HUDEP-2 (cell line): ENCODE measurements around the gene GRHL3.
"Not testable (repeated sequence)": the region's sequence is repeated elsewhere in the genome, so short reads cannot be mapped to it uniquely, and the experiment has no call there.

Source experiments
- DNase-seq, 76 experiments: peaks; one replicate each; lab custom pipeline; 2025; ENCODE audit not compliant: unreplicated experiment in 76 of 76; lab: John Stamatoyannopoulos, UW

Gene GRHL3

DNA sequence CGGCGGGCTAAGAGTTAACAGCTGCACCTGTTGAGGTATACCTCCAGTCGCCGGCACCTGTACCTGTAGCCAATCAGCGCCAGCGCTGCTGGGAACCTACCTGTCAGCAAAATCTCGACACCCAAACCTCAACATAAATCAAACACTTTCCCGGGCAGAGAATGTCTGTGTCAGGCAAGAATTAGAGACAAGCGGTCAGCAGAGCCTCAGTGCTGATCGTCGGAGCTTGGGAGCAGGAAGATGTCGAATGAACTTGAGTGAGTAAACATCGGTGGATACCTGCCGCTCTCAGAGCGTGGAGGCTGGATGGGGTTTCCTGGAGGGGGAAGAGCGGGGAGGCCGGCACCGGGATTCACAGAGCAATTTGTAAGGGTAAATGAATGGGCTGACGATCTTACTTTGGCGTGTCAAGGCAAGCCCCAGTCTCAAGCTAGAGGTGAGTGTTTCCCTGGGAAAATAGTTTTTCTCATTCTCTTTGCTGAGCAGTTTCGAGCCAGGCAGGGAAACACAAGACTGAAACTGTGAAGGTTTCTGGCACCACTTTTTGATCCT lies at the start of gene GRHL3:
GRHL3 (plus strand) TSS at position 46 of the 552 bp plus-strand sequence; CDS start at position 241, 195 bp downstream.
- DNase-seq = no peak

DNA sequence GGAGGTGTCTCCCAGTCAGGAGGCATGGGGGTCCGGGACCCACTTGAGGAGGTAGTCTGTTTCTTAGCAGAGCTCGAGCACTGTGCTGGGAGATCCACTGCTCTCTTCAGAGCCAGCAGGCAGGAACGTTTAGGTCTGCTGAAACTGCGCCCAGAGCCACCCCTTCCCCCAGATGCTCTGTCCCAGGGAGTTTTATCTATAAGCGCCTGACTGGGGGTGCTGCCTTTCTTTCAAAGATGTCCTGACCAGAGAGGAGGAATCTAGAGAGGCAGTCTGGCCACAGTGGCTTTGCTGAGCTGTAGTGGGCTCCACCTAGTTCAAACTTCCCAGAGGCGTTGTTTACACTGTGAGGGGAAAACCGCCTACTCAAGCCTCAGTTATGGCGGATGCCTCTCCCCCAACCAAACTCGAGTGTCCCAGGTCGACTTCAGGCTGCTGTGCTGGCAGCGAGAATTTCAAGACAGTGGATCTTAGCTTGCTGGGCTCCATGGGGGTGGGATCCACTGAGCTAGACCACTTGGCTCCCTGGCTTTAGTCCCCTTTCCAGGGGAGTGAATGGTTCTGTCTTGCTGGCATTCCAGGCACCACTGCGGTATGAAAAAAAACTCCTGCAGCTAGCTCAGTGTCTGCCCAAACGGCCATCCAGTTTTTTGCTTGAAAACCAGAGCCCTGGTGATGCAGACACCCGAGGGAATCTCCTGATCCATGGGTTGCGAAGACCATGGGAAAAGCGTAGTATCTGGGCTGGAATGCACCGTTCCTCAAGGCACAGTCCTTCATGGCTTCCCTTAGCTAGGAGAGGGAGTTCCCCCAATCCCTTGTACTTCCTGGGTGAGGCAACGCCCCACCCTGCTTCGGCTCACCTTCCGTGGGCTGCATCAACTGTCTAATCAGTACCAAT lies 44.7 kb upstream of the GRHL3 start:
- DNase-seq = not testable (repeated sequence)

DNA sequence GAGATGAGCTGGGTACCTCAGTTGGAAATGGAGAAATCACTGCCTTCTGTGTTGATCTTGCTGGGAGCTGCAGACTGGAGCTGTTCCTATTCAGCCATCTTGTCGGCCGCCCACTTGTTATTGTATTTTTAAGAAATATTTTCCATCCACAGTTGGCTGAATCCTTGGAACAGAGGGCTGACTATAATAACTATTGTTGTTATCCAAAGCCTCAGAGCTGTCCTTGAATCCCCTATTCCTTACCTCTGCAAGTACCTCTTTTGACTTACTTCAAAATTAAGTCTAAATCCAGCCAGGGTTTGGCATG lies 44.1 kb upstream of the GRHL3 start:
- no peak for DNase-seq

DNA sequence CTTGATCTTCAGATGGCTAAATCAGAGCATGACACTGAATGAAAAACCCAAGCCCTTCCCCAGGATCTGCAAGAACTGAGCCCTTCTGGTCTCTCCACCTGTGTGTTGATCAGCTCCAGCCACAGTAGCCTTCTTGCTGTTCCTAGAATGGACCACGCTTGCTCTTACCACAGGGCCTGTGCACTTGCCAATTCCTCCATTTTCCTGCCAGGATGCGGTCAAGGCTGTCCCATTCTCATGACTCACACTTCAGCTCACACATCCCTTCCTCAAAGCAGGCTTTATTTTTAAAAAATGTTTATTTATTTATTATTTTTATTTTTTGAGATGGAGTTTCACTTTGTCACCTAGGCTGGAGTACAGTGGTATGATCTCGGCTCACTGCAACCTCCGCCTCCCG lies 43.6 kb upstream of the GRHL3 start:
- DNase-seq = no peak

DNA sequence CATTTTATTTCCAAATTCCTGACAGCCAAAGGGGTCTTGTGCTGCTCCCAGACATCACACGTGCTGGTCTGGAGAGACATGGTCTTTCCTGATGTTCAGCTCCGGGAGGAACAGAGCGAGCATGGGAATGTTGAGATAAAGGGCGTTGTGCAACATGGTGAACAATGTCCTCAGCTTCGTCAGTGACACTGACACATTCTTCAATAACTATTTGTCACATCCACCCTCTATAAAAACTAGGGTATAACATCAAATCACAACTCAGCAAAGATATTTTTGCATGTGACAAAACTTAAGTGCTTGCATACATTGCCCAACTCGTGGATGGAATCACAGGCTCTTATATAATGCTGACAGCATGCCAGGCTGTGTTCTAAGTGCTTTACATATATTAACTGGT lies 42.4 kb upstream of the GRHL3 start:
- DNase-seq = no peak

DNA sequence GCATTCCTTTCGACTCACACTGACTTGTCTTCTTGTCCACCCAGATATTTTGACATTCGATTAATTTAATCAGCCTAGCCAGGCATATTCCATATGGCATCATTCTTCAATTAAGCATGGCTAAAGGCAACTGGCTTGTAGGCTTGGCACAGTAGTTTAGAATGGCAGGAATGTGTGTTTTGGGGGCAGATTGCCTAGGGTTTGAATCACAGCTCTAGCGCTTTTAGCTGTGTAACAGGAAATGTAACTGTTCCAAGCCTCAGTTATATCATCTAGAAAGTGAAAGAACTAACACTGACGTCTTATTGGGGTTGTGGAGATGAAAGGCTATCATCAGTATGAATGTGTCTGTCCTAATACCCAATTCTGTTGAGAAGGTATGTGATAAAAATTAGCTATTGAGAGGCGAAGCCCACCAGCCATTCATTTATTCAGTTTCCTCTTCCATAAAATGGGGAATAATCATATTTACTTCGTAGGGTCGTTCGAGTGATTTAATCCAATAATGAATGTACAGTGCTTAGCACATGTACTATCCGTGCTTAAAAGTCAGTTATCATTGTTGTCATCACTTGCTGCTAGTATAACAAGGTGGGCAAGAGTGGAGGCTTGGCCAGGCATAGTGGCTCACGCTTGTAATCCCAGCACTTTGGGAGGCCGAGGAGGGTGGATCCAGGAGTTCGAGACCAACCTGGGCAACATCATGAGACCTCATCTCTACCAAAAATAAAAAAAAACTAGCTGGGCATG lies 41.6 kb upstream of the GRHL3 start:
- DNase-seq = no peak

DNA sequence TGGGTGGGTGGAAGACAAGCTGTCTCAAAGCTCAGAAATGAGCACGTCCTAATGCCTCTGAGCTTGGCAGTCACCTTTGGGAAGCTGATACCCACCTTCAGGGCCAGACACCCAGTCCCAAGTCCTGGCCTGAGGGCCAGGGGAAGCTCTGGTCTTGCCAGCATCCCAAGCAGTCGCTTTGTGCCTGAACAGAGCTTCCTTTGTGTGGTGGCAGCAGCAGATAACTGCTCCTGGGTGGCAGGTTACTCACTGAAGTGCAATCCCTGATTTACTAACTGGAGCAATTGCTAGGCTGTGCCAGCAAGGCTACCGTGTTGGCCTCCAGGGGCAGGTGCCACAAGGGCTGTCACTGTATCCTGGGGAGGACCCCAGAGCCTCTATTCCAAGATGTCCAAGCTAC lies 40.4 kb upstream of the GRHL3 start:
- no peak for DNase-seq

DNA sequence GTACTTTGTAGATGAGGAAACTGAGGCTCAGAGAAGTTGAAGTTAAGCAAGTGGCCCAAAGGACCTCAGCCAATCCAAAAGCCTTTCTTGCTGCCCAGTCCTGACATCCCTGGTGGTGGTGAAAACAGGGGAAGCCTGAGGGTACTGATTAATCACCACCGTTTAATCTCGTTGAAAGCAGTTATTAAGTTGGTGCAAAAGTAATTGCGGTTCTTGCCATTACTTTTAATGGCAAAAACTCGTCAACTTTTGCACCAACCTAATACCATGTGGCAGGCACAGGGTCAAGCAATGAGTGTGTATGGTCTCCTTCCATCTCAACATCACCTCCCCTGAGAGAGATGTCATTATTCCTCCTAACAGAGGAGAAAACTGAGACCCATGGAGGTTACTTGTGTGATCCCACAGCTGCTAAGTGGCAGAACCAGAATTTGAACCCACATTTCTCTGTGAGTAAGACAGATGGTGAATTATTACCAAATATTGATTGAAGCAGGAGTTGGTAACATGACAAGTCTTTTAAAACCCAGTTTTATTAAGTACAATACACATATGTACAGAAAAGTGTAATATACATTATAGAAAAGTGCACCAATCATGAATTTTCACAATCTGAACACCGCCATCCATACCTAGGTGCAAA lies 39.4 kb upstream of the GRHL3 start:
- DNase-seq = no peak

DNA sequence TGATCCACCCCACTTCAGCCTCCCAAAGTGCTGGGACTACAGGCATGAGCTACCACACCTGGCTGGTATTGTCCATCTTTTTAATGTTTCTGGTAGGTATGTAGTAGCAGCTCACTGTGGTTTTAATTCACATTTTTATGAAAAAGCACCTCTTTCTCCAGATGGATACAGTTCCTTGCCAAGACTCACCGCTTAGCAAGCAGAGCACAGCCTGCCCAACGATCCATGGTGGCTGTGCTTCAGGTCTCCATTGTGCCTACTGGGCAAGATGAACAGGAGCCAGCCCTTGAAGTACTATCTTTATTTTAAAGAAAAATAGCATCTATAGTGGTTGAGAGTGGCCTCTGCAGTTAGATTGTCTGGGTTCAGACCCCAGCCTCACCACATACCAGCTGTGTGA lies 37.6 kb upstream of the GRHL3 start:
- no peak for DNase-seq

DNA sequence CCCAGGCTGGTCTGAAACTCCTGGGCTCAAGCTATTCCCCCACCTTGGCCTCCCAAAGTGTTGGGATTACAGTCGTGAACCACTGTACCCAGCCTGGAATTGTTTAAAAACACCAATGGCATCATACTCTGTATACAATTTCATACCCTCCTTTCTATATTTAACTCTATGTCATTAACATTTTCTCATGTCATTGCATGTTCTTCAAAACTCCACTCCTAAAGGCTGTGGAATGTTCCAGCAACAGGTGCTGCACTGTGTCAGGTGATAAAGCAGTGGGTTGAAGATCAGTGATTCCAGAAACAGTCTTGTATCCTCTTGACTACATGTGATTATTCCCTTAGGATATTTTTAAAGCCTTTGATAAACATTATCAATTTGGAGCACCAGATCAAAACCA lies 36.7 kb upstream of the GRHL3 start:
- DNase-seq = no peak

DNA sequence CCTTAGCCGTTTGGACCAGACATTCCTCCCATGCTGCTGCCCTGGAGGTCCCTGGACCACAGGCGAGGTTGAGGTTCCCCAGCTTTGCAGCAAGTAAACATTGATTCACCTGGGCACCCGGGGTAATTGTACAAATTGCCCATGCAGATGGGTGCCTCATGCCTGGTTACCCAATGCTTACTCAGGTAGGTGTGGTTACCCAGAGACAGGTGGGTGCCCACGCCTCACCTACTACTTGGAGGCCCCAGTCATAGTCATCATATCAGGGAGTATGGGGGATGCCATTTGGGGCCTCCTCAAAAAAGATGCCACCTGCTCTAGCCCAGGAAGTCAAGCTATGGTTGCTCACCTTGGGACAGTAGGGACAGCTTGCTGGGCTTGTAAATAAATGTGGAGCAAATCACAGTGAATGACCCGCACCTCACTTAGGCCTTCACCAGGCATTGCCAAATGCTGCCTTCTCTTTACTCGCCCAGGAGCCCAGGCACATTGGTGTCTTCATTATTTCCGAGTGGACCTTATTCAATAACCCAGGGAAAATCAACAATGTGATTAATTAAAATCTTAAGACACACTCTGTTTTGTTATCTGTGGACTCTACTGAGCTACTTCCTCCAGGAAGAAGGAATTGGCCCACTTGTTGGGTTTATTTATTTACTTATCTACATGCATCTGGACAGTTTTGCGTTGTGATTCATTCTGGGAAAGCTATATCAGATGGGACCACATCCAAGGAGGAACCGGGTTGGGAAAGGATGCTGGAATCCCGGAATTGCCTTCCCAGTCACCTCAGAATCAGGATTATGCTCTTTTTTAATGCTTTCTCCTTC lies 35.6 kb upstream of the GRHL3 start:
- DNase-seq = no peak

DNA sequence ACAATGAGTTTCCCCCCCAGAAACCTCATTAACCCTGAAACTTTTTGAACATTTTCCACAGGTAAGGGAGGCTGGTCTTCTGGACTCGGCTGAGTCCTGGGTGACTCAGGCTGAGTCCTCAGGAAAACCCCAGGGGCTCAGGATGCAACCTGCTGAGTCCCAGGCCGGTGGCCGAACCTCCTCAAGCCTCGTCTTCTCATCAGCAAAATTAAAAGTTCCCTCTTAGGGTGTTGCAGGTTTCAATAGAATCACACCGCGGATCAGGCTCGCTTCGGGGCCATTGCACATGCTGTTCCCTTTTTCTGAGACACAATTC lies 35.0 kb upstream of the GRHL3 start:
- DNase-seq = no peak

DNA sequence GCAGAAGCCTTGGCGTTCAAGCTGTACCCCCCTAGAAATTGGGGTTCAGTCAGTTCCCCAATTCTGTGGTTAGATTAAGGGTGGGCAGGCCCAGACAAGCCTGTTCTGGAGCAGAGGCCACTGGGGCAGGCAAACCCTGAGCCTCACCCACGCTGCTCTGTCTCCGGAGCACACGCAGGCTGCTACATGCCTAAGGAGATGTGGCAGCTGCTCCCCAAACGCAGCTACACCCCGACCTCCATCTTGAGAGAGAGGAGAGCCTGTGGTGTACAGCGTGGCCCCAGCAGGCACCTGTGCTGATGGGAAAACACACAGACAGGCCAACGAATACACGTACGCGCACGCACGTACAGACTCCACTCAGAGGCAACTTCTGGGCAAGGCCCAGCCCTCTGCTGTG lies 33.9 kb upstream of the GRHL3 start:
- no peak for DNase-seq

DNA sequence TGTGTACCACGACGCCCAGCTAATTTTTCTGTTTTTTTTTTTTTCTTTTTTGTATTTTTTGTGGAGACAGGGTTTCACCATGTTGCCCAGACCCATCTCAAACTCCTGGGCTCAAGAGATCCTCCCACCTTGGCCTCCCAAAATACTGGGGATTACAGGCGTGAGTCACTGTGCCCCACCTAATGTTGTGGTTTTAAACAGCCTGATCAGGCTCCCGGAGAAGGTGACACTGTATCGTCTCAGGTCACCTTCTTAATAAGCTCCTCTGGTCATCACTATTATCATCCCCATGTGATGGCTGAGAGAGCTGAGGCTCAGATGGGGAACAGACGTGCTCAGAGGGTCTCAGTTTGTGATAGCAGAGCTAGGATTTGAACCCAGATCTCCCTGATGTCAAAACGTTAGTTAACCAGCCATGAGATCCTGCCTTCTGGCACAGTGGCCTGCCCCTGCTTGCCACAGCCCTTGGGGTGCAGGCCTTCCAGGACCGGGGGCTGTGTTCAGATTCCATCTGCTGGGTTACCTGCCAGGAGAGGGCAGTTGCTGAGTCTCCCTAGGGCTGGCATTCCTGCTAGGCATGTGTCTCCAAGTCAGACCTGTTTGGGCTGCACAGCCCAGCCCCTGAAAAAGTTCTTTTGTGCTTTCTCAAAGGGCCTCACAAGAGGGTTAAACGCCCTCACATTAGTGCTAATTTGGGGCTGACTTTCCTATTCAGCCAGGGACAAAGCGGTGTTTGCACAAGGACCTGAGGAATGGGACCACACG lies 32.7 kb upstream of the GRHL3 start:
- DNase-seq = no peak

DNA sequence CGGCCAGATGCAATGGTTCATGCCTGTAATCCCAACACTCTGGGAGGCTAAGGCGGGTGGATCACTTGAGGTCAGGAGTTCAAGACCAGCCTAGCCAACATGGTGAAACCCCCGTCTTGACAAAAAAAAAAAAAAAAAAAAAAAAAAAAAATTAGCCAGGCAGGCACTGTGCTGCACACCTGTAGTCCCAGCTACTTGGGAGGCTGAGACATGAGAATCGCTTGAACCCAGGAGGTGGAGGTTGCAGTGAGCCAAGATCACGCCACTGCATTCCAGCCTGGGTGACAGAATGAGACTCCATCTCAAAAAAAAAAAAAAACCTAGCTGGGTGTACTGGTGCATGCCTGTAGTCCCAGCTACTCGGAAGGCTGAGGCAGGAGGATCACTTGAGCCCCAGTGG lies 31.4 kb upstream of the GRHL3 start:
- not testable (repeated sequence) for DNase-seq

DNA sequence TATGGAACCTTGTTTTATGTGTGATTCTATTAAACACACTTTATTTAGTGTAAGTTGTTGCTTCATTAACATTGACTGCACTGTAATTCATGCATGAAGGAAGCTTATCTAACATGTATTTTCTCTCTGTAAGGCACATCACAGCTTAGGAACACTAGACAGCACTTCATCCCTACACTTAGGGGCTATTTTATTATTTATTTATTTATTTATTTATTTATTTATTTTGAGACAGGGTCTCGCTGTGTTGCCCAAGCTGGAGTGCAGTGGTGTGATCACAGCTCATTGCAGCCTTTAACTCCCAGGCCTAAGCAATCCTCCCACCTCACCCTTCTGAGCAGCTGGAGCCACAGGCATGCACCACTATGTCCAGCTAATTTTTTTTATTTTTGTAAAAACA lies 30.7 kb upstream of the GRHL3 start:
- no peak for DNase-seq

DNA sequence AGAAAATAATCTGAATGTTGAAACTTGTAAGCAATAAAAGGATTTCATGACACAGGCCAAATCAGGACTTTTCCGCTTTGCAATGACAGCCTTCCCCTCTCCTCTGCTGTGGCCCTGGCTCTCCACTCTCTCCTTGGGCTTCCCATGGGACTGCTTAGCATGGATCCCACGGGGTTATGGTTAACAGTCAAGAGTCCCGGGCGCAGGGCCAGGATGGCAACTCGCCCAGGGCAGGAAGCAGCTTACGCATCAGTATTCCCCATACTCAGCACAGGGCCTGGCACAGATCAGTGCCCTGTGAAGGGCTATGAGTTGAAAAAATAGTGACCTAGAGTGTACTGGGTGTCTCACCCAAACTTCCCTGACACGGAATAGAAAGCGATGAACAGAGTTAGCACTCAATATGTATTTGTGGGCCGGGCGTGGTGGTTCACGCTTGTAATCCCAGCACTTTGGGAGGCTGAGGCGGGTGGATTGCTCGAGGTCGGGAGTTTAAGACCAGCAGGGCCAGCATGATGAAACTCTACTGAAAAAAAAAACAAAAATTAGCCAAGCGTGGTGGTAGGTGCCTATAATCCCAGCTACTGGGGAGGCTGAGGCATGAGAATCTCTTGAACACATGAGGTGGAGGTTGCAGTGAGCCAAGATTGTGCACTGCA lies 29.1 kb upstream of the GRHL3 start:
- DNase-seq = peak in 1 of 76 experiments; percentile 9

DNA sequence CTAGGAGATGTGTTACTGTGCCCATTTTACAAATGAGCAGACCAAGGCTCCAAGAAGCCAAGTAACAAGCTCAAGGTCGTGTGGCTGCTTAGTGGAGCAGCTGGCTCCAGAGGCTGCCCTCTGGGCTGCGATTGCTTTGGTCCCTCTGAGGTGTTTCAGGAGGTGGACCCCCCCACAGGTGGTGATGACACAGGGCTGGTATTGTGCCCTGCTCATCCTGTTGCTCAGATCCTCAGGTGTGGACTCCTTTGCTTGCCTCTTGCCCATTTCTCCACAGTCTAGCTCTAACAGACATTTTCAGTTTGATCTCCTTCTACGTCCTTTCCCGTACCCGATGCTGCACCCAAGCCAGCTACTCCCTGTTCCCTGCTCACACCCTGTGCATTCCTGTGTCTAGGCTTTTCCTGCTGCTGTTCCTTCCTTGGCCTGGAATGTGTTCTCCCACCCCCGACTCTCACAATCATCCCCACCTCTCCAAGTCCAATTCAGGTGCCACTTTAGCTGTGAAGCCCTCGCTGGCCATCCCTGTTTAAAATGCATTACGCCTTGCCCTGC lies 28.1 kb upstream of the GRHL3 start:
- DNase-seq = no peak

DNA sequence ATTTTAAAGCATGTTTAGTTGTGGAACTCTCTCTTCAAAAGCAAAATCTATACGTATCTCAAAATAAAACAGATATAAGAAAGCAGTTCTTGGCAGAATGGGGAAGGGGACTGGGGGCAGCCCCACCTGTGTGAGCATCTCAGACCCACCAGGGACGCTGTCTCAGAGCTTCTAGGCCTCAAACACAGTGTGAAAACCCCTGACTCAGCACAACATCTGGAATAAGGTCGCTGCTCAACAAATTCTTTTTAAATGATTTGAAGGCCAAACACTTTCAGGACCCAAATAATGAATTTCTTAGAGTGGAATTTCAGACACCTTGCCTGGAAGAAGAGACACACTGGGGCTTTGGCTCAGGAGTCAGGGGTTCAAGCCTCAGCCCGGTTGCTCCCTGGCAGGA lies 27.1 kb upstream of the GRHL3 start:
- no peak for DNase-seq
